Glomerular endothelial cell (primary cell): ENCODE data around the gene ABHD8. TPM values are rescaled to one million over a fixed set of nuclear protein-coding genes. Genes with fewer than 3 reads are reported as not detected.

ENCODE experiments used
- DNase-seq: peaks from one replicate; pipeline ENCODE4 v3.0.0-alpha.2; 2011; ENCODE audit warnings: low read depth, low spot score; ENCODE audit errors: extremely low read depth
- total RNA-seq: library from RNA; depleted of rRNA; stranded (reverse); fragments of >200 nt; gene quantifications from 2 replicates; pipeline ENCODE4 v1.2.3, GENCODE V29; 2015

ABHD8 gene
- total RNA-seq: 6.8 and 9.3 TPM in 2 replicates

GRCh38 chr19:17303167-17303939, at the start of gene ABHD8:
Gene ABHD8 (minus strand): TSS chr19:17303425. CDS start chr19:17301616, 1,809 bp downstream.
- peak; percentile 68 for DNase-seq

- DNase-seq: no peak
These were observed 49.5 kb upstream of the ABHD8 start for GRCh38 chr19:17352608-17353280.

- no peak for DNase-seq
These were observed 48.7 kb upstream of the ABHD8 start for GRCh38 chr19:17351815-17352435.

GRCh38 chr19:17348700-17349099, 45.5 kb upstream of the ABHD8 start:
- DNase-seq: no peak

GRCh38 chr19:17347877-17348276, 44.7 kb upstream of the ABHD8 start:
- no peak for DNase-seq

- no peak for DNase-seq
These were observed 44.1 kb upstream of the ABHD8 start for GRCh38 chr19:17347361-17347760.

- no peak for DNase-seq
These were observed 43.0 kb upstream of the ABHD8 start for GRCh38 chr19:17346109-17346671.

- DNase-seq: no peak
These were observed 38.6 kb upstream of the ABHD8 start for GRCh38 chr19:17341845-17342244.

GRCh38 chr19:17341386-17341785, 38.2 kb upstream of the ABHD8 start:
- DNase-seq: no peak

GRCh38 chr19:17340871-17341357, 37.7 kb upstream of the ABHD8 start:
- DNase-seq: no peak

- no peak for DNase-seq
These were observed 37.2 kb upstream of the ABHD8 start for GRCh38 chr19:17340302-17340870.

- no peak for DNase-seq
These were observed 36.0 kb upstream of the ABHD8 start for GRCh38 chr19:17339088-17339741.

- no peak for DNase-seq
These were observed 35.3 kb upstream of the ABHD8 start for GRCh38 chr19:17338433-17339078.

GRCh38 chr19:17337675-17338432, 34.6 kb upstream of the ABHD8 start:
- DNase-seq: no peak

- peak; percentile 97 for DNase-seq
These were observed 33.8 kb upstream of the ABHD8 start, which contains the start of gene GTPBP3 for GRCh38 chr19:17336872-17337674. Gene GTPBP3 (plus strand): TSS chr19:17337553. CDS start chr19:17337612, 59 bp downstream.

- no peak for DNase-seq
These were observed 32.4 kb upstream of the ABHD8 start for GRCh38 chr19:17335575-17335974.

- peak; percentile 85 for DNase-seq
These were observed 31.5 kb upstream of the ABHD8 start, which contains the start of gene ANO8 for GRCh38 chr19:17334414-17335409. Gene ANO8 (minus strand): TSS chr19:17334855. CDS start chr19:17334670, 185 bp downstream.
